MM.1S (cell line): ENCODE results near the gene ADCK1.
"Not testable (repeated sequence)": the region's sequence is repeated elsewhere in the genome, so short reads cannot be mapped to it uniquely, and the experiment has no call there.

Source experiments
- DNase-seq: peaks from one replicate; pipeline ENCODE4 v3.0.0-alpha.2; 2015
- H2AFZ ChIP-seq: fragments of 300-600 bp; sonication (generic); 2 replicates; pipeline ENCODE4 v1.6.0; 2016; ENCODE audit warnings: antibody characterized with exemption, low read length
- H3F3A ChIP-seq: fragments of 300-600 bp; sonication (generic); 2 replicates; pipeline ENCODE4 v1.6.1; 2016; ENCODE audit warnings: mild to moderate bottlenecking, antibody characterized with exemption, low read length, moderate library complexity, mixed read lengths; ENCODE audit not compliant: insufficient read depth
- H3K27ac ChIP-seq: fragments of 300-600 bp; sonication (generic); 2 replicates; pipeline ENCODE4 v1.5.1; 2016; ENCODE audit warnings: mild to moderate bottlenecking, low read length
- H3K27me3 ChIP-seq: fragments of 300-600 bp; sonication (generic); replicated peaks from 2 replicates; pipeline ENCODE4 v1.6.0; 2016; ENCODE audit warnings: low read length; ENCODE audit not compliant: insufficient read depth
- H3K36me3 ChIP-seq: fragments of 300-600 bp; sonication (generic); replicated peaks from 2 replicates; pipeline ENCODE4 v1.6.1; 2016; ENCODE audit warnings: mild to moderate bottlenecking, low read length, mixed read lengths; ENCODE audit not compliant: insufficient read depth
- H3K4me1 ChIP-seq: fragments of 300-600 bp; sonication (generic); 2 replicates; pipeline ENCODE4 v1.6.1; 2016; ENCODE audit warnings: low read length, mixed read lengths
- H3K4me2 ChIP-seq: fragments of 300-600 bp; sonication (generic); 2 replicates; pipeline ENCODE4 v1.6.0; 2016; ENCODE audit warnings: low read depth, low read length
- H3K4me3 ChIP-seq: fragments of 300-600 bp; sonication (generic); 2 replicates; pipeline ENCODE4 v1.5.1; 2016; ENCODE audit warnings: low read length, mixed read lengths
- H3K79me2 ChIP-seq: fragments of 300-600 bp; sonication (generic); 2 replicates; pipeline ENCODE4 v1.6.1; 2016; ENCODE audit warnings: mixed run types, low read length, mixed read lengths
- H3K9ac ChIP-seq: fragments of 300-600 bp; sonication (generic); 2 replicates; pipeline ENCODE4 v1.6.1; 2016; ENCODE audit warnings: low read length, mixed read lengths
- H3K9me2 ChIP-seq: fragments of 300-600 bp; sonication (generic); replicated peaks from 2 replicates; pipeline ENCODE4 v1.6.1; 2016; ENCODE audit warnings: mild to moderate bottlenecking, low read length, mixed read lengths; ENCODE audit not compliant: insufficient read depth
- H3K9me3 ChIP-seq: fragments of 300-600 bp; sonication (generic); replicated peaks from 2 replicates; pipeline ENCODE4 v1.6.1; 2016; ENCODE audit warnings: mild to moderate bottlenecking, low read length, mixed read lengths; ENCODE audit not compliant: insufficient read depth
- H4K20me1 ChIP-seq: fragments of 300-600 bp; sonication (generic); 2 replicates; pipeline ENCODE4 v1.6.1; 2016; ENCODE audit warnings: mild to moderate bottlenecking, low read length, moderate library complexity, mixed read lengths; ENCODE audit not compliant: insufficient read depth
- CTCF ChIP-seq: fragments of 300-600 bp; sonication (generic); IDR thresholded peaks from 2 replicates; pipeline ENCODE4 v1.5.1; 2016; ENCODE audit warnings: antibody characterized with exemption, low read length, mixed read lengths
- EZH2 ChIP-seq: fragments of 300-600 bp; sonication (generic); optimal IDR thresholded peaks from 2 replicates; pipeline ENCODE3; 2017; ENCODE audit warnings: low read depth, mild to moderate bottlenecking, antibody characterized with exemption, low read length, mixed read lengths
- EZH2phosphoT487 ChIP-seq: fragments of 300-600 bp; sonication (generic); IDR thresholded peaks from 2 replicates; pipeline ENCODE4 v1.6.1; 2018; ENCODE audit warnings: antibody characterized with exemption, low read length

Gene ADCK1

GRCh38 chr14:77886010-77886409 lies 86.1 kb downstream of the ADCK1 start:
- no peak overlapping the region for H3K9ac ChIP-seq
- no peak overlapping the region for H3K4me3 ChIP-seq
- DNase-seq, result no peak
- H2AFZ ChIP-seq, result no peak overlapping the region
- H3K9me3 ChIP-seq, result no peaks in the 10 kb centered on the region
- H3K27me3 ChIP-seq, result no peaks in the 10 kb centered on the region
- H4K20me1 ChIP-seq, result no peaks in the 10 kb centered on the region
- no peaks in the 10 kb centered on the region for H3F3A ChIP-seq
- no peak for TF ChIP-seq EZH2
- no peak for TF ChIP-seq CTCF
- no peak for TF ChIP-seq EZH2phosphoT487
- H3K4me1 ChIP-seq, result no peaks in the 10 kb centered on the region
- no peaks in the 10 kb centered on the region for H3K79me2 ChIP-seq
- H3K9me2 ChIP-seq, result no peaks in the 10 kb centered on the region
- no peaks in the 10 kb centered on the region for H3K36me3 ChIP-seq
- H3K27ac ChIP-seq, result no peak overlapping the region
- no peak overlapping the region for H3K4me2 ChIP-seq

- H4K20me1 ChIP-seq, H3K27me3 ChIP-seq, H3K9me3 ChIP-seq, H3F3A ChIP-seq, H3K4me2 ChIP-seq, H3K9ac ChIP-seq, H3K9me2 ChIP-seq, H3K79me2 ChIP-seq, H3K4me3 ChIP-seq, H3K36me3 ChIP-seq, DNase-seq, H3K4me1 ChIP-seq, H2AFZ ChIP-seq, H3K27ac ChIP-seq: not testable (repeated sequence)
Observed at GRCh38 chr14:77888903-77889302, 89.0 kb downstream of the ADCK1 start.

- Histone ChIP-seq H3K4me1 (no peaks in the 10 kb centered on the region), H3K27ac (no peak overlapping the region), H3K9me3 (no peaks in the 10 kb centered on the region), H4K20me1 (no peaks in the 10 kb centered on the region), H3K4me3 (no peak overlapping the region), H3K79me2 (no peaks in the 10 kb centered on the region), H2AFZ (no peak overlapping the region), H3K9me2 (no peaks in the 10 kb centered on the region), H3K27me3 (no peaks in the 10 kb centered on the region), H3K4me2 (no peak overlapping the region), H3K9ac (no peak overlapping the region), H3K36me3 (no peaks in the 10 kb centered on the region), H3F3A (no peaks in the 10 kb centered on the region)
- DNase-seq, result no peak
- TF ChIP-seq EZH2 (no peak), CTCF (no peak), EZH2phosphoT487 (no peak)
Observed at GRCh38 chr14:77889971-77890442, 90.1 kb downstream of the ADCK1 start.

GRCh38 chr14:77890873-77891272 lies 91.0 kb downstream of the ADCK1 start:
- H3K4me3 ChIP-seq, result no peak overlapping the region
- no peaks in the 10 kb centered on the region for H3K4me1 ChIP-seq
- no peaks in the 10 kb centered on the region for H3K79me2 ChIP-seq
- H3K9me2 ChIP-seq, result no peaks in the 10 kb centered on the region
- no peak overlapping the region for H3K9ac ChIP-seq
- DNase-seq, result no peak
- H3F3A ChIP-seq, result no peaks in the 10 kb centered on the region
- no peak overlapping the region for H2AFZ ChIP-seq
- no peaks in the 10 kb centered on the region for H3K36me3 ChIP-seq
- no peak overlapping the region for H3K4me2 ChIP-seq
- no peaks in the 10 kb centered on the region for H4K20me1 ChIP-seq
- H3K9me3 ChIP-seq, result no peaks in the 10 kb centered on the region
- TF ChIP-seq EZH2phosphoT487 (no peak), EZH2 (no peak), CTCF (no peak)
- H3K27me3 ChIP-seq, result no peaks in the 10 kb centered on the region
- no peak overlapping the region for H3K27ac ChIP-seq
